ENCODE measurements around the gene LCE1A.

DNA sequence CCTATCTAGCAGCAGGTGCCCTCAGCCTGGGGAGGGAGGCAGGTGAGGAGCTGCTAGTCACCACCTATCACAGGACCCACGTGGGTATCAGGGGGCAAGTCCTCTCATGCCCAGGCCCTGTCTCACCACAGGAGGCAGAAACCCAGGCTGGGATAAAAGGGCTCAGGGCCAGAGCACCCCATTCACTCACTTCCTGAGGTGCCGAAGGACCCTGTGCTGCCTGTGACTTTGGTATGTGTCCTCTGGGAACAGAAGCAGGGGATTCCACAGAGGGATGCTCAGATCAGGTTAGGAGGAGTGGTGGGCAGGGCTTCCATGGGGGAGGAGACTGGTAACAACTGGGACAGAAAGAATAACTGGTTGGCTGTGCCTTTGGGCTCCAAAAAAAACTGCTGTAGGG, 41.2 kb upstream of the LCE1A start, which contains the start of gene LCE1E:
- TF ChIP-seq, protein P1, sequence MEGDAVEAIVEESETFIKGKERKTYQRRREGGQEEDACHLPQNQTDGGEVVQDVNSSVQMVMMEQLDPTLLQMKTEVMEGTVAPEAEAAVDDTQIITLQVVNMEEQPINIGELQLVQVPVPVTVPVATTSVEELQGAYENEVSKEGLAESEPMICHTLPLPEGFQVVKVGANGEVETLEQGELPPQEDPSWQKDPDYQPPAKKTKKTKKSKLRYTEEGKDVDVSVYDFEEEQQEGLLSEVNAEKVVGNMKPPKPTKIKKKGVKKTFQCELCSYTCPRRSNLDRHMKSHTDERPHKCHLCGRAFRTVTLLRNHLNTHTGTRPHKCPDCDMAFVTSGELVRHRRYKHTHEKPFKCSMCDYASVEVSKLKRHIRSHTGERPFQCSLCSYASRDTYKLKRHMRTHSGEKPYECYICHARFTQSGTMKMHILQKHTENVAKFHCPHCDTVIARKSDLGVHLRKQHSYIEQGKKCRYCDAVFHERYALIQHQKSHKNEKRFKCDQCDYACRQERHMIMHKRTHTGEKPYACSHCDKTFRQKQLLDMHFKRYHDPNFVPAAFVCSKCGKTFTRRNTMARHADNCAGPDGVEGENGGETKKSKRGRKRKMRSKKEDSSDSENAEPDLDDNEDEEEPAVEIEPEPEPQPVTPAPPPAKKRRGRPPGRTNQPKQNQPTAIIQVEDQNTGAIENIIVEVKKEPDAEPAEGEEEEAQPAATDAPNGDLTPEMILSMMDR (conservative IDR thresholded peaks at IDR 0.05; ENCODE audit: low read depth, low read length), result no peak
- TF ChIP-seq EZH2phosphoT487 (IDR thresholded peaks at IDR 0.05; ENCODE audit: borderline replicate concordance, low read length), result no peak

All from PC-3 (cell line).